Astrocyte (in vitro differentiated cells and primary cell): ENCODE measurements around the gene GIPC1. TPM values are rescaled to one million over a fixed set of nuclear protein-coding genes. Genes with fewer than 3 reads are reported as not detected.
"Not testable (repeated sequence)": the region's sequence is repeated elsewhere in the genome, so short reads cannot be mapped to it uniquely, and the experiment has no call there.

Experiments used
- DNase-seq: peaks from one replicate; pipeline ENCODE4 v3.0.0-alpha.2; 2010; ENCODE audit warnings: low read depth
- FAIRE-seq: peaks from 2 replicates; lab custom pipeline; 2011; peaks lifted over from hg19 to GRCh38; lab: Jason Lieb, UNC
- H2AFZ ChIP-seq: 2 replicates; pipeline ENCODE4 v1.6.0; 2012; ENCODE audit warnings: low read depth, low read length, inconsistent platforms
- H3K27ac ChIP-seq: 2 replicates; pipeline ENCODE4 v1.5.1; 2011; ENCODE audit warnings: low read depth, low read length, inconsistent platforms
- H3K27me3 ChIP-seq: 2 replicates; pipeline ENCODE4 v1.6.0; 2011; ENCODE audit warnings: low read length, inconsistent platforms; ENCODE audit not compliant: insufficient read depth
- H3K36me3 ChIP-seq: 2 replicates; pipeline ENCODE4 v1.5.1; 2011; ENCODE audit warnings: low read length, inconsistent platforms; ENCODE audit not compliant: insufficient read depth
- H3K4me1 ChIP-seq: 2 replicates; pipeline ENCODE4 v1.5.1; 2011; ENCODE audit warnings: low read length, inconsistent platforms; ENCODE audit not compliant: insufficient read depth
- H3K4me2 ChIP-seq: 2 replicates; pipeline ENCODE4 v1.6.0; 2012; ENCODE audit warnings: low read length, inconsistent platforms
- H3K4me3 ChIP-seq: 2 replicates; pipeline ENCODE4 v1.5.1; 2011; ENCODE audit warnings: low read depth, mild to moderate bottlenecking, low read length, inconsistent platforms; ENCODE audit not compliant: insufficient read depth
- H3K79me2 ChIP-seq: 2 replicates; pipeline ENCODE4 v1.6.0; 2012; ENCODE audit warnings: mild to moderate bottlenecking, low read length, inconsistent platforms; ENCODE audit not compliant: insufficient read depth
- H3K9ac ChIP-seq: 2 replicates; pipeline ENCODE4 v1.6.0; 2012; ENCODE audit warnings: mild to moderate bottlenecking, low read length, inconsistent platforms
- H3K9me3 ChIP-seq: 2 replicates; pipeline ENCODE4 v1.5.1; 2012; ENCODE audit warnings: low read depth, mild to moderate bottlenecking, low read length, inconsistent platforms; ENCODE audit not compliant: insufficient read depth
- H4K20me1 ChIP-seq: 2 replicates; pipeline ENCODE4 v1.6.0; 2012; ENCODE audit warnings: low read length, inconsistent platforms; ENCODE audit not compliant: insufficient read depth
- H3K27ac Mint-ChIP-seq: one replicate; pipeline ENCODE4 v1.8.0; 2021; ENCODE audit warnings: mild to moderate bottlenecking, mixed read lengths; ENCODE audit not compliant: unreplicated experiment
- H3K27me3 Mint-ChIP-seq: one replicate; pipeline ENCODE4 v1.8.0; 2021; ENCODE audit warnings: low read depth, mixed read lengths; ENCODE audit not compliant: unreplicated experiment
- H3K36me3 Mint-ChIP-seq: one replicate; pipeline ENCODE4 v1.8.0; 2021; ENCODE audit warnings: low read depth, mixed read lengths; ENCODE audit not compliant: unreplicated experiment
- H3K4me1 Mint-ChIP-seq: one replicate; pipeline ENCODE4 v1.8.0; 2021; ENCODE audit warnings: low read depth, mixed read lengths; ENCODE audit not compliant: unreplicated experiment
- H3K4me3 Mint-ChIP-seq: one replicate; pipeline ENCODE4 v1.8.0; 2021; ENCODE audit warnings: mild to moderate bottlenecking, moderate library complexity, mixed read lengths; ENCODE audit not compliant: unreplicated experiment
- H3K9me3 Mint-ChIP-seq: one replicate; pipeline ENCODE4 v1.8.0; 2021; ENCODE audit warnings: mild to moderate bottlenecking, mixed read lengths; ENCODE audit not compliant: unreplicated experiment
- EZH2 ChIP-seq: IDR thresholded peaks from 2 replicates; pipeline ENCODE4 v1.6.1; 2012; ENCODE audit warnings: mild to moderate bottlenecking, low read length, inconsistent platforms; ENCODE audit not compliant: insufficient read depth
- total RNA-seq: library from RNA; stranded (reverse); gene quantifications from 2 replicates; pipeline ENCODE4 v1.2.1, GENCODE V29; 2021
- TF ChIP-seq, protein P1 (sequence below): IDR thresholded peaks from 2 replicates; pipeline ENCODE4 v1.5.1; 2011; ENCODE audit warnings: low read depth, mild to moderate bottlenecking, inconsistent platforms, low read length, moderate library complexity; ENCODE audit not compliant: insufficient read depth

GIPC1 gene
- total RNA-seq, 1 donor from 2014 or later: 169 TPM

DNA sequence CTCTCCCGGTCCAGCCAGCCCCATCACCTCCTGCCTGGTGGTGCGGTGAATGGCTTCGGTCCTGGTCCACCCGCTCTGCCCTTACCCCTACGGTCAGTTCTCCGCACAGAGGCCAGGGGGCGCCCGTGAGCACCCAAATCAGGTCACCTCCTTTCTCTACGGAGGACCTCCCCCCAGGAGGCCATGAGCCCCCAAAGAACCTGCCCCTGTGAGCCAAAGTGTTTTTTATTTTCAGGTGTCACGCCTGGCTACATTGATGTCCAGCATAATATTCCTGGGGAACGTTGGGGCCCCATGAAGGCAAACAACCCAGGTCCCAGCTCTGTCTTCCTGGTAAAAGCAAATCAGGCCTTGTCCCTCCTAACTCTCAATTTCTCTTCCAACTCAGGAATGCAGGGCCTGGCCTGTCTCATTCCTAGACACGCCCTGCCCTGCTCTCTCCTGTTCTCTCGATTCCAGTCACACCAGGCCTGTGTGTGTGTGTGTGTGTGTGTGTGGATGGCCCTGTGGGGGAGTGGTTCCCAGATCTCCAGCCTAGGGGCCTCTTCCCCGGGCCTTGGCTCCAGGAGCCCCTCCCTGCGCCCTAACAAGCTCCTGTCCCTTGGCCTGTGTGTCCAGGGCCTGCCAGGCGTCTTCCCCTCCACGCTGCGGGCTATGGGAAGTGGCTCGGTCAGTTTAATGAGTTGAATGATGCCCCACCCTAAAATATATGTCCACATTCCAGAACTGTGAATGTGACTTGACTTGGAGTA, 9.7 kb upstream of the GIPC1 start:
- peak overlapping the region; percentile 77 for H2AFZ ChIP-seq
- H3K27me3 Mint-ChIP-seq: no peaks in the 10 kb centered on the region
- DNase-seq: peak; percentile 75

DNA sequence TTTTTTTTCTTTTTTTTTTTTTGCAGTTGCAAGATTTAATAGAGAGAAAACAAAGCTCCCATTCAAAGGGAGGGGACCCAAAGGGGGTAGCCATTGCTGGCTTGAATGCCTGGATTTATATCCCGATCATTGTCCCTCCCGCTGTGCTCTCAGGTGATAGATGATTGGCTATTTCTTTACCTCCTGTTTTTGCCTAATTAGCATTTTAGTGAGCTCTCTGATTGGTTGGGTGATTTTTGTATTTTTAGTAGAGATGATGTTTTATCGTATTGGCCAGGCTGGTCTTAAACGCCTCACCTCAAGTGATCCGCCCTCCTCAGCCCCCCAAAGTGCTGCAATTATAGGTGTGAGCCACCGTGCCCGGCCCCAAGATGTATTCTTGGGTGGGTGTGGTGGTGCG, 8.6 kb upstream of the GIPC1 start:
- not testable (repeated sequence) for H3K4me1 Mint-ChIP-seq, H3K9me3 Mint-ChIP-seq, H3K4me3 Mint-ChIP-seq

More for the DNA sequence above, 9.7 kb upstream of the GIPC1 start:
- H3K4me1 Mint-ChIP-seq: peaks cover 13% of the 10 kb centered on the region
- Histone ChIP-seq H3K79me2 (no peaks in the 10 kb centered on the region), H3K9ac (peak overlapping the region; percentile 76), H3K9me3 (no peaks in the 10 kb centered on the region), H3K4me1 (peaks cover 24% of the 10 kb centered on the region), H3K4me3 (no peak overlapping the region), H3K36me3 (no peaks in the 10 kb centered on the region), H4K20me1 (no peaks in the 10 kb centered on the region), H3K27ac (peak overlapping the region; percentile 87), H3K4me2 (peak overlapping the region; percentile 73), H3K27me3 (no peaks in the 10 kb centered on the region)
- TF ChIP-seq, protein P1, sequence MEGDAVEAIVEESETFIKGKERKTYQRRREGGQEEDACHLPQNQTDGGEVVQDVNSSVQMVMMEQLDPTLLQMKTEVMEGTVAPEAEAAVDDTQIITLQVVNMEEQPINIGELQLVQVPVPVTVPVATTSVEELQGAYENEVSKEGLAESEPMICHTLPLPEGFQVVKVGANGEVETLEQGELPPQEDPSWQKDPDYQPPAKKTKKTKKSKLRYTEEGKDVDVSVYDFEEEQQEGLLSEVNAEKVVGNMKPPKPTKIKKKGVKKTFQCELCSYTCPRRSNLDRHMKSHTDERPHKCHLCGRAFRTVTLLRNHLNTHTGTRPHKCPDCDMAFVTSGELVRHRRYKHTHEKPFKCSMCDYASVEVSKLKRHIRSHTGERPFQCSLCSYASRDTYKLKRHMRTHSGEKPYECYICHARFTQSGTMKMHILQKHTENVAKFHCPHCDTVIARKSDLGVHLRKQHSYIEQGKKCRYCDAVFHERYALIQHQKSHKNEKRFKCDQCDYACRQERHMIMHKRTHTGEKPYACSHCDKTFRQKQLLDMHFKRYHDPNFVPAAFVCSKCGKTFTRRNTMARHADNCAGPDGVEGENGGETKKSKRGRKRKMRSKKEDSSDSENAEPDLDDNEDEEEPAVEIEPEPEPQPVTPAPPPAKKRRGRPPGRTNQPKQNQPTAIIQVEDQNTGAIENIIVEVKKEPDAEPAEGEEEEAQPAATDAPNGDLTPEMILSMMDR: peak; percentile 54
- TF ChIP-seq EZH2: no peak
- H3K27ac Mint-ChIP-seq: peak overlapping the region; percentile 75
- no peak for FAIRE-seq
- peak overlapping the region; percentile 60 for H3K4me3 Mint-ChIP-seq
- no peaks in the 10 kb centered on the region for H3K36me3 Mint-ChIP-seq
- peaks cover 2% of the 10 kb centered on the region for H3K9me3 Mint-ChIP-seq

DNA sequence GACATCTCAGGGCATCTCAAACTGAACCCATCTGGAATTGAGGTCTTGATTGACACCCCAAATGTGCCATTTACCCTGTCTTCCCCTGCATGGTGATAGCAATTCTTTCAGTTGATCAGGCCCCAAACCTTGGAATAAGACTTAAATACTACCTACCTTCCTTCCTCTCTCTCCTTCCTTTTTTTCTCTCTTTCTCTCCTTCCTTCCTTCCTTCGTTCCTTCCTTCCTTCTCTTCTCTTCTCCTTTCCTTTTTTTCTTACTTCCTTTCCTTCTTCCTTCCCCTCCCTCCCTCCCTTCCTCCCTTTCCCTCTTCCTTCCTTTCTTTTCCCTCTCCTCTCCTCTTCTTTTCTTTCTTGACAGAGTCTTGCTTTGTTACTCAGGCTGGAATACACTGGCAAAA, 7.4 kb upstream of the GIPC1 start:
- H3K4me2 ChIP-seq: no peak overlapping the region
- H3K4me1 Mint-ChIP-seq: peaks cover 9% of the 10 kb centered on the region
- no peak for DNase-seq
- FAIRE-seq: no peak
- no peaks in the 10 kb centered on the region for H3K9me3 Mint-ChIP-seq
- no peak overlapping the region for H3K27ac ChIP-seq
- H3K4me3 ChIP-seq: no peak overlapping the region
- H3K9ac ChIP-seq: no peak overlapping the region
- H3K36me3 Mint-ChIP-seq: no peaks in the 10 kb centered on the region
- H4K20me1 ChIP-seq: no peaks in the 10 kb centered on the region
- H3K27me3 Mint-ChIP-seq: no peaks in the 10 kb centered on the region
- no peaks in the 10 kb centered on the region for H3K79me2 ChIP-seq
- H2AFZ ChIP-seq: no peak overlapping the region
- no peaks in the 10 kb centered on the region for H3K9me3 ChIP-seq
- H3K27ac Mint-ChIP-seq: no peak overlapping the region
- TF ChIP-seq, protein P1: no peak
- no peak for TF ChIP-seq EZH2
- H3K27me3 ChIP-seq: no peaks in the 10 kb centered on the region
- no peaks in the 10 kb centered on the region for H3K36me3 ChIP-seq
- peaks cover 20% of the 10 kb centered on the region for H3K4me1 ChIP-seq
- no peak overlapping the region for H3K4me3 Mint-ChIP-seq

More for the DNA sequence above, 8.6 kb upstream of the GIPC1 start:
- not testable (repeated sequence) for H3K4me2 ChIP-seq, H3K79me2 ChIP-seq, FAIRE-seq, H3K27me3 Mint-ChIP-seq, H3K9ac ChIP-seq, H3K9me3 ChIP-seq, DNase-seq, H3K27ac Mint-ChIP-seq, H4K20me1 ChIP-seq, H2AFZ ChIP-seq, H3K36me3 Mint-ChIP-seq, H3K36me3 ChIP-seq, H3K4me3 ChIP-seq, H3K27ac ChIP-seq, H3K27me3 ChIP-seq
- H3K4me1 ChIP-seq: peaks cover 20% of the 10 kb centered on the region
